SK-N-SH (cell line): ENCODE measurements around the gene KAT5. TPM values are rescaled to one million over a fixed set of nuclear protein-coding genes. Genes with fewer than 3 reads are reported as not detected.

ENCODE experiments used
- CTCF ChIA-PET: fragments of 300-600, 350-600 bp; formaldehyde crosslinking; extraction: SDS; loops from one replicate; lab custom pipeline; 2021; lab: Yijun Ruan, JAX
- POLR2A ChIA-PET: fragments of 350-600 bp; sonication (Branson Sonifier 250); formaldehyde crosslinking; extraction: SDS; loops from one replicate; lab custom pipeline; 2020; ENCODE audit warnings: antibody characterized with exemption, inconsistent platforms; lab: Yijun Ruan, JAX
- DNase-seq: peaks from one replicate; pipeline ENCODE4 v3.0.0; 2012
- H2AFZ ChIP-seq: fragments of 200-600 bp; sonication (generic); 2 replicates; pipeline ENCODE4 v1.8.1; 2016; ENCODE audit warnings: antibody characterized with exemption, mild to moderate bottlenecking, low read depth
- H3F3A ChIP-seq: fragments of 200-600 bp; sonication (generic); replicated peaks from 2 replicates; pipeline ENCODE3; 2016; ENCODE audit warnings: antibody characterized with exemption, mild to moderate bottlenecking; ENCODE audit not compliant: insufficient read depth
- H3K27ac ChIP-seq, 2 experiments: fragments of 200-500 bp in 1 of 2; fragments of 200-600 bp in 1 of 2; sonication (Bioruptor generic) in 1 of 2; sonication (generic), shearing (Covaris generic) in 1 of 2; 2 replicates each; pipeline versions ENCODE4 v1.5.1 to v1.6.1; 2014 to 2016; ENCODE audit warnings: low read depth in 2 of 2, inconsistent platforms in 1 of 2, low read length in 1 of 2, mild to moderate bottlenecking in 1 of 2, mixed read lengths in 1 of 2
- H3K27me3 ChIP-seq: fragments of 200-600 bp; sonication (generic), shearing (Covaris generic); 2 replicates; pipeline ENCODE4 v1.6.1; 2016; ENCODE audit warnings: mixed run types; ENCODE audit not compliant: insufficient read depth
- H3K36me3 ChIP-seq, 2 experiments: fragments of 200-500 bp in 1 of 2; fragments of 200-600 bp in 1 of 2; sonication (Bioruptor generic) in 1 of 2; sonication (generic) in 1 of 2; replicated peaks in 1 of 2; 2 replicates each; pipeline versions ENCODE3 to v1.5.1; 2014 to 2016; ENCODE audit warnings: low read length in 1 of 2, mild to moderate bottlenecking in 1 of 2; ENCODE audit not compliant: insufficient read depth in 2 of 2, control insufficient read depth in 1 of 2
- H3K4me1 ChIP-seq, 2 experiments: fragments of 200-500 bp in 1 of 2; fragments of 200-600 bp in 1 of 2; sonication (Bioruptor generic) in 1 of 2; sonication (generic), shearing (Covaris generic) in 1 of 2; 2 replicates each; pipeline versions ENCODE4 v1.5.1 to v1.6.1; 2014 to 2016; ENCODE audit warnings: low read depth in 1 of 2, low read length in 1 of 2, mixed run types in 1 of 2; ENCODE audit not compliant: insufficient read depth in 2 of 2, control insufficient read depth in 1 of 2
- H3K4me2 ChIP-seq: fragments of 200-600 bp; sonication (generic), shearing (Covaris generic); 2 replicates; pipeline ENCODE4 v1.6.1; 2017; ENCODE audit warnings: mixed run types
- H3K4me3 ChIP-seq, 2 experiments: fragments of 200-500 bp in 1 of 2; fragments of 200-600 bp in 1 of 2; sonication (Bioruptor generic) in 1 of 2; sonication (generic), shearing (Covaris generic) in 1 of 2; 2 replicates each; pipeline versions ENCODE4 v1.5.1 to v1.8.1; 2014 to 2016; ENCODE audit warnings: low read depth in 2 of 2, inconsistent platforms in 1 of 2, low read length in 1 of 2, mild to moderate bottlenecking in 1 of 2, mixed read lengths in 1 of 2, moderate library complexity in 1 of 2
- H3K79me2 ChIP-seq: fragments of 200-600 bp; sonication (generic); 2 replicates; pipeline ENCODE4 v1.8.1; 2017; ENCODE audit warnings: mild to moderate bottlenecking; ENCODE audit not compliant: insufficient read depth
- H3K9ac ChIP-seq: fragments of 200-600 bp; sonication (generic); 2 replicates; pipeline ENCODE4 v1.6.1; 2017; ENCODE audit warnings: mixed run types
- H3K9me2 ChIP-seq: fragments of 200-600 bp; sonication (generic); 2 replicates; pipeline ENCODE4 v1.6.1; 2017; ENCODE audit warnings: mixed run types
- H3K9me3 ChIP-seq: fragments of 200-600 bp; sonication (generic); 2 replicates; pipeline ENCODE4 v1.6.1; 2017; ENCODE audit warnings: mixed run types, mild to moderate bottlenecking, moderate library complexity
- H4K20me1 ChIP-seq: fragments of 200-600 bp; sonication (generic); 2 replicates; pipeline ENCODE4 v1.6.1; 2017; ENCODE audit warnings: mild to moderate bottlenecking, mixed run types; ENCODE audit not compliant: insufficient read depth
- FOXM1 ChIP-seq: IDR thresholded peaks from 2 replicates; pipeline ENCODE4 v1.4.0; 2012; ENCODE audit warnings: low read depth, mild to moderate bottlenecking
- GABPA ChIP-seq: IDR thresholded peaks from 2 replicates; pipeline ENCODE4 v1.4.0; 2012; ENCODE audit warnings: low read depth, mild to moderate bottlenecking
- GATA2 ChIP-seq: sonication (generic); formaldehyde crosslinking; IDR thresholded peaks from 2 replicates; pipeline ENCODE4 v1.5.0; 2020; ENCODE audit warnings: mild to moderate bottlenecking, missing genetic modification reagents
- IRF3 ChIP-seq: fragments of 150-350 bp; IDR thresholded peaks from 2 replicates; pipeline ENCODE4 v1.6.1; 2016; ENCODE audit warnings: mild to moderate bottlenecking, low read depth, low read length
- JUND ChIP-seq: IDR thresholded peaks from 2 replicates; pipeline ENCODE4 v1.4.0; 2012
- MAX ChIP-seq: IDR thresholded peaks from 2 replicates; pipeline ENCODE4 v1.4.0; 2012; ENCODE audit warnings: low read depth
- MEF2A ChIP-seq: IDR thresholded peaks from 2 replicates; pipeline ENCODE4 v1.4.0; 2012; ENCODE audit warnings: low read depth, borderline replicate concordance
- MXI1 ChIP-seq: IDR thresholded peaks from 2 replicates; pipeline ENCODE4 v1.6.1; 2012; ENCODE audit warnings: mild to moderate bottlenecking, low read depth, low read length, improper control_type of control experiment
- NRF1 ChIP-seq: IDR thresholded peaks from 2 replicates; pipeline ENCODE4 v1.6.1; 2012; ENCODE audit warnings: low read depth, mild to moderate bottlenecking, low read length
- POLR2AphosphoS5 ChIP-seq: IDR thresholded peaks from 2 replicates; pipeline ENCODE4 v1.6.1; 2012; ENCODE audit warnings: low read depth, low read length
- RAD21 ChIP-seq: IDR thresholded peaks from 2 replicates; pipeline ENCODE4 v1.6.1; 2012; ENCODE audit warnings: mild to moderate bottlenecking, low read length
- RFX5 ChIP-seq: IDR thresholded peaks from 2 replicates; pipeline ENCODE4 v1.6.1; 2012; ENCODE audit warnings: mild to moderate bottlenecking, improper control_type of control experiment, low read length
- SIN3A ChIP-seq: IDR thresholded peaks from 2 replicates; pipeline ENCODE4 v1.6.1; 2012; ENCODE audit warnings: low read depth, mild to moderate bottlenecking, low read length, moderate library complexity, borderline replicate concordance
- SMC3 ChIP-seq: IDR thresholded peaks from 2 replicates; pipeline ENCODE4 v1.6.1; 2012; ENCODE audit warnings: low read depth, low read length, improper control_type of control experiment
- TAF1 ChIP-seq: IDR thresholded peaks from 2 replicates; pipeline ENCODE4 v1.6.1; 2012; ENCODE audit warnings: low read depth, mild to moderate bottlenecking, low read length, moderate library complexity, borderline replicate concordance
- TCF12 ChIP-seq: IDR thresholded peaks from 2 replicates; pipeline ENCODE4 v1.4.0; 2012
- TEAD4 ChIP-seq: IDR thresholded peaks from 2 replicates; pipeline ENCODE4 v1.4.0; 2012; ENCODE audit warnings: mild to moderate bottlenecking, borderline replicate concordance; ENCODE audit not compliant: insufficient read depth
- USF2 ChIP-seq: fragments of 150-350 bp; IDR thresholded peaks from 2 replicates; pipeline ENCODE4 v1.6.1; 2017; ENCODE audit warnings: antibody characterized with exemption, low read length, low read depth, borderline replicate concordance
- YY1 ChIP-seq: IDR thresholded peaks from 2 replicates; pipeline ENCODE4 v1.4.0; 2012; ENCODE audit warnings: low read depth, mild to moderate bottlenecking
- WGBS: methylation state at CpG from one replicate; pipeline ENCODE4 v1.1.6; 2017; ENCODE audit warnings: low lambda C conversion rate; 5-methylcytosine and 5-hydroxymethylcytosine counted together
- polyA plus RNA-seq, 3 experiments: library from polyadenylated mRNA; depleted of rRNA; stranded (reverse); fragments of >200 nt; gene quantifications; 2 replicates each; pipeline ENCODE4 v1.2.3, GENCODE V29; 2012
- TF ChIP-seq, protein P1 (sequence below): IDR thresholded peaks from 2 replicates; pipeline ENCODE4; 2012
- TF ChIP-seq, protein P2 (sequence below): fragments of 200-600 bp; sonication (generic); IDR thresholded peaks from 2 replicates; pipeline ENCODE4 v1.6.1; 2017; ENCODE audit warnings: antibody characterized with exemption, mild to moderate bottlenecking, moderate library complexity
- TF ChIP-seq, protein P3 (sequence below): IDR thresholded peaks from 2 replicates; pipeline ENCODE4 v1.6.1; 2012; ENCODE audit warnings: mild to moderate bottlenecking, low read depth, low read length, moderate library complexity

KAT5 gene
- 44.5 and 51.9 TPM in 2 replicates for polyA plus RNA-seq (2012; rRNA removed)
- 22.3 and 30.2 TPM in 2 replicates for polyA plus RNA-seq (2012; cell fraction: cytosol; rRNA removed)
- polyA plus RNA-seq (2012; cell fraction: nucleus; rRNA removed) = 94.6 and 147 TPM in 2 replicates

GRCh38 chr11:65711785-65712632 is at the start of gene KAT5:
TSS of gene KAT5 (plus strand) at chr11:65712252. CDS start at chr11:65712268, 16 bp downstream.
- Histone ChIP-seq H3K9me3 (no peaks in the 10 kb centered on the region), H3K9ac (peak within 1 kb of the TSS; percentile 94), H2AFZ (peak within 1 kb of the TSS; percentile 100), H3K27me3 (no peaks in the 10 kb centered on the region), H3K4me1 (peaks cover 6 to 8% of the 10 kb centered on the region in 2 experiments; a peak in 1 of 4 replicates), H3K4me2 (peak within 1 kb of the TSS; percentile 91), H3K27ac (peak within 1 kb of the TSS; percentile 96 to 98), H3K9me2 (no peaks in the 10 kb centered on the region), H3K79me2 (peaks cover 18% of the 10 kb centered on the region; the same call in 1 of the 2 replicates), H3K36me3 (peaks cover 22 to 31% of the 10 kb centered on the region in 2 experiments), H3F3A (no peaks in the 10 kb centered on the region), H3K4me3 (peak within 1 kb of the TSS; percentile 62 to 72), H4K20me1 (no peaks in the 10 kb centered on the region)
- DNase-seq = peak; percentile 95
- ChIA-PET POLR2A (interaction anchor here (0.7 to 2.9 kb wide), 19 partner anchors 8 to 179 kb away, joined by 3 to 26 read pairs (median 5); partner anchors contain the start of genes AP5B1, CCDC85B, FIBP and MUS81), CTCF (interaction anchor here (0.5 to 5.3 kb wide), 72 partner anchors 8 to 356 kb away, joined by 3 to 111 read pairs (median 5); partner anchors contain the start of genes AP5B1, CCDC85B, FIBP and MUS81)
- WGBS = under 1% methylated on average over 44 of the region's 65 CpGs
- TF ChIP-seq, protein P1, sequence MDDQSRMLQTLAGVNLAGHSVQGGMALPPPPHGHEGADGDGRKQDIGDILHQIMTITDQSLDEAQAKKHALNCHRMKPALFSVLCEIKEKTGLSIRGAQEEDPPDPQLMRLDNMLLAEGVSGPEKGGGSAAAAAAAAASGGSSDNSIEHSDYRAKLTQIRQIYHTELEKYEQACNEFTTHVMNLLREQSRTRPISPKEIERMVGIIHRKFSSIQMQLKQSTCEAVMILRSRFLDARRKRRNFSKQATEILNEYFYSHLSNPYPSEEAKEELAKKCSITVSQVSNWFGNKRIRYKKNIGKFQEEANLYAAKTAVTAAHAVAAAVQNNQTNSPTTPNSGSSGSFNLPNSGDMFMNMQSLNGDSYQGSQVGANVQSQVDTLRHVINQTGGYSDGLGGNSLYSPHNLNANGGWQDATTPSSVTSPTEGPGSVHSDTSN = peak; percentile 88
- TF ChIP-seq MXI1 = 0 out of 2 replicates have a peak, but pooled peaks have one; percentile 29
- peak; percentile 96 for TF ChIP-seq YY1
- TF ChIP-seq RAD21 = peak; percentile 96
- TF ChIP-seq USF2 = peak; percentile 100
- TF ChIP-seq RFX5 = no peak; the same call in 1 of the 2 replicates
- TF ChIP-seq TAF1 = peak; percentile 91
- TF ChIP-seq TEAD4 = no peak
- TF ChIP-seq, protein P2, sequence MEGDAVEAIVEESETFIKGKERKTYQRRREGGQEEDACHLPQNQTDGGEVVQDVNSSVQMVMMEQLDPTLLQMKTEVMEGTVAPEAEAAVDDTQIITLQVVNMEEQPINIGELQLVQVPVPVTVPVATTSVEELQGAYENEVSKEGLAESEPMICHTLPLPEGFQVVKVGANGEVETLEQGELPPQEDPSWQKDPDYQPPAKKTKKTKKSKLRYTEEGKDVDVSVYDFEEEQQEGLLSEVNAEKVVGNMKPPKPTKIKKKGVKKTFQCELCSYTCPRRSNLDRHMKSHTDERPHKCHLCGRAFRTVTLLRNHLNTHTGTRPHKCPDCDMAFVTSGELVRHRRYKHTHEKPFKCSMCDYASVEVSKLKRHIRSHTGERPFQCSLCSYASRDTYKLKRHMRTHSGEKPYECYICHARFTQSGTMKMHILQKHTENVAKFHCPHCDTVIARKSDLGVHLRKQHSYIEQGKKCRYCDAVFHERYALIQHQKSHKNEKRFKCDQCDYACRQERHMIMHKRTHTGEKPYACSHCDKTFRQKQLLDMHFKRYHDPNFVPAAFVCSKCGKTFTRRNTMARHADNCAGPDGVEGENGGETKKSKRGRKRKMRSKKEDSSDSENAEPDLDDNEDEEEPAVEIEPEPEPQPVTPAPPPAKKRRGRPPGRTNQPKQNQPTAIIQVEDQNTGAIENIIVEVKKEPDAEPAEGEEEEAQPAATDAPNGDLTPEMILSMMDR = peak; percentile 95
- TF ChIP-seq FOXM1 = no peak
- peak; percentile 59 for TF ChIP-seq POLR2AphosphoS5
- TF ChIP-seq NRF1 = no peak
- TF ChIP-seq TCF12 = peak; percentile 26; the same call in 1 of the 2 replicates
- TF ChIP-seq SIN3A = peak; percentile 52; the same call in 1 of the 2 replicates
- TF ChIP-seq MAX = peak; percentile 97
- 0 out of 2 replicates have a peak, but pooled peaks have one; percentile 2 for TF ChIP-seq JUND
- peak; percentile 98 for TF ChIP-seq GABPA
- no peak for TF ChIP-seq IRF3
- TF ChIP-seq MEF2A = no peak
- TF ChIP-seq SMC3 = peak; percentile 91
- TF ChIP-seq GATA2 (CRISPR knock-in tag) = no peak
- TF ChIP-seq, protein P3, sequence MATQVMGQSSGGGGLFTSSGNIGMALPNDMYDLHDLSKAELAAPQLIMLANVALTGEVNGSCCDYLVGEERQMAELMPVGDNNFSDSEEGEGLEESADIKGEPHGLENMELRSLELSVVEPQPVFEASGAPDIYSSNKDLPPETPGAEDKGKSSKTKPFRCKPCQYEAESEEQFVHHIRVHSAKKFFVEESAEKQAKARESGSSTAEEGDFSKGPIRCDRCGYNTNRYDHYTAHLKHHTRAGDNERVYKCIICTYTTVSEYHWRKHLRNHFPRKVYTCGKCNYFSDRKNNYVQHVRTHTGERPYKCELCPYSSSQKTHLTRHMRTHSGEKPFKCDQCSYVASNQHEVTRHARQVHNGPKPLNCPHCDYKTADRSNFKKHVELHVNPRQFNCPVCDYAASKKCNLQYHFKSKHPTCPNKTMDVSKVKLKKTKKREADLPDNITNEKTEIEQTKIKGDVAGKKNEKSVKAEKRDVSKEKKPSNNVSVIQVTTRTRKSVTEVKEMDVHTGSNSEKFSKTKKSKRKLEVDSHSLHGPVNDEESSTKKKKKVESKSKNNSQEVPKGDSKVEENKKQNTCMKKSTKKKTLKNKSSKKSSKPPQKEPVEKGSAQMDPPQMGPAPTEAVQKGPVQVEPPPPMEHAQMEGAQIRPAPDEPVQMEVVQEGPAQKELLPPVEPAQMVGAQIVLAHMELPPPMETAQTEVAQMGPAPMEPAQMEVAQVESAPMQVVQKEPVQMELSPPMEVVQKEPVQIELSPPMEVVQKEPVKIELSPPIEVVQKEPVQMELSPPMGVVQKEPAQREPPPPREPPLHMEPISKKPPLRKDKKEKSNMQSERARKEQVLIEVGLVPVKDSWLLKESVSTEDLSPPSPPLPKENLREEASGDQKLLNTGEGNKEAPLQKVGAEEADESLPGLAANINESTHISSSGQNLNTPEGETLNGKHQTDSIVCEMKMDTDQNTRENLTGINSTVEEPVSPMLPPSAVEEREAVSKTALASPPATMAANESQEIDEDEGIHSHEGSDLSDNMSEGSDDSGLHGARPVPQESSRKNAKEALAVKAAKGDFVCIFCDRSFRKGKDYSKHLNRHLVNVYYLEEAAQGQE = no peak
